COLO829 (cell line): ENCODE results near the gene IQGAP1.

Experiments used
- DNase-seq: peaks from one replicate; pipeline ENCODE4 v3.0.0; 2012; ENCODE audit warnings: low spot score

IQGAP1 gene

GRCh38 chr15:90530250-90531051 is 142.4 kb downstream of the IQGAP1 start:
- no peak for DNase-seq

DNA sequence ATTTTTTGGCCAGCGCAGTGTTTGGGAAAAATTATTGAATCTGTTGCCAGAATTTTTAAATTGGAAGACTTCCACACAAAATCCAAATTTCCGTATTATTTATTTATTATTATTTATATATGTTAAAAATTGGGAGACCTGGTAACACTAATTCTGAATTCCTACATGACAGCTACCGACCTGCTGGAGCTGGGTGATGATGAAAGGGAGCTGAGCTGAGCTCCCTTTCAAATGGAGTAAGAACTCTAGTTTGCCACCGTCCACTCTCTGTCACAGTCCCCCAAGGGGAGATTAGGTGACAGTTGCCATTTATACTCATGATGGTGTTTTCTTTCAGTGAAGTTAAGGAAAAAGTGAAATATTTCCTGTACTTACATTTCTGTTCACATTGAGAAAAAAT is 143.1 kb downstream of the IQGAP1 start:
- no peak for DNase-seq

DNA sequence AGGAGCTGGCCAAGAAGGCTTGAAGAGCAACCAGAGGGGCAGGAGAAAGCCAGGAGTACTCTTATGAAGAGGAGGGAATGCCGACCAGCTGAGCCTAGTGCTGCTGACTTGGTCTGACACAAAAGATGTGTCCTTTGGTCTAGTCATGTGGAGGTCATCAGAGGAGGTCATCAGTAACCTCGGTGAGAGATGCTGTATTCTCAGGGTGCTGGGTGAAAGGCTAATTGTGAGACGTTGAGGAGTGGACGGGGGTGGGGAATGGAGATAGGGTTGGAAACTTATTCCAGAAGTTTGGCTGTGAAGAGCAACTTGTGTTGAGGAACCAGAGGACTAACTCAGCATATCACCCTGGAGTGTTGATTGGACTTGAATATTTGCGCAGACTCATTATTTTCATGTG is 147.2 kb downstream of the IQGAP1 start:
- no peak for DNase-seq

- no peak for DNase-seq
Observed at GRCh38 chr15:90539789-90540188, 151.7 kb downstream of the IQGAP1 start.

- DNase-seq: no peak
Observed at GRCh38 chr15:90540768-90541167, 152.7 kb downstream of the IQGAP1 start.

DNA sequence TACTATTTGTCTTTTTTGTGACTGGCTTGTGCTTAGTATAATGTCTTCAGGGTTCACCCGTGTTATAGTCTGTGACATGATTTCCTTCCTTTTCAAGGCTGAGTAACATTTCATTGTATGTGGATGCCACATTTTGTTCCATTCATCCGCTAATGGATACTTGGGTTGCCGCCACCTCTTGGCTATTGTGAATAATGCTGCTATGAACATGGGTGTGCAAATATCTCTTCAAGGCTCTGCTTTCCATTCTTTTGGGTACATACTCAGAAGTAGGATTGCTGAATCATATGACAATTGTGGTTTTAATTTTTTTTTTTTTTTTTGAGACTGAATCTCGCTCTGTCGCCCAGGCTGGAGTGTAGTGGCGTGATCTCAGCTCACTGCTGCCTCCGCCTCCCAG is 157.1 kb downstream of the IQGAP1 start:
- no peak for DNase-seq

DNA sequence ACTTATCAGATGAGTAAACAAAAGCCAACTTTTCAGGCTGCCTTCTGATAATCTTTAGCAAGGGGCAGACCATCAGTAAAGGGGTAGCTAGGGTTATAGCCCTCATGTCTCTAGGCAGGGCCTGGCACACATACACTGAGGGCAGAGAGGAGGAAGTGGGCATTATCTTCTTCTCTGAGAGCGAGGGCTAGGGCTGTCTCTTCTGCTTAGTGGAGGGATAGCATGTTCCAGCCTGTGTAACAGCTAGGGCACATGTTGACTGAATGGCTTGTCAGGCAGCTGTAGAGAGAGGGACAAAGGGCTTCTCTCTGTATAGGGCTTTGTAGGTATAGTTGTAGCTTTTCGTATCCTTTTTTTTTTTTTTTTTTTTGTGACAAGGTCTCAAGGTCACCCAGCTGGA is 159.5 kb downstream of the IQGAP1 start:
- DNase-seq: no peak

DNA sequence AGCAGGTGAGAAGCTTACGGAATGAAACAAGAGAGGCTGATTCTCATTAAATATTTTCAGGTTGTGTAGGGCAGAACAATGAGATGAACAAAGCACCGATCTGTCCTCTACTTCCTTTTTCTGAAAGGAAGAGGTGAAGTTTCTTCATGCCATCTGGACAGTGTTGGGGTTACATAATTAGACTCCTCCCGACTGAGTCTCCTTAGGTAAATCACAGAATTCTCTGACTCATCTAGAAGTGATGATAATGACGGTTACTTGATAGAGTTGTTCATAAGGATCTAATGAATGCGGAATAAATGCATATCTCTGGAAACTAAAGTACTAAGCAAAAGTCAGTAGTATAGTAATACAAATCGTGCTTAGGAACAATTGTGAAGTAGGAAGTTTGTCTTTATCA is 162.9 kb downstream of the IQGAP1 start:
- no peak for DNase-seq
